Erythroblast (primary cell): ENCODE measurements around the gene ADCY5.

Experiments
- GATA1 ChIP-seq: IDR thresholded peaks from 2 replicates; pipeline ENCODE4 v1.6.1; 2011; ENCODE audit warnings: low read depth, mild to moderate bottlenecking, control low read depth, low read length, moderate library complexity
- POLR2A ChIP-seq: IDR thresholded peaks from 2 replicates; pipeline ENCODE4 v1.6.1; 2011; ENCODE audit warnings: mild to moderate bottlenecking, low read length

DNA sequence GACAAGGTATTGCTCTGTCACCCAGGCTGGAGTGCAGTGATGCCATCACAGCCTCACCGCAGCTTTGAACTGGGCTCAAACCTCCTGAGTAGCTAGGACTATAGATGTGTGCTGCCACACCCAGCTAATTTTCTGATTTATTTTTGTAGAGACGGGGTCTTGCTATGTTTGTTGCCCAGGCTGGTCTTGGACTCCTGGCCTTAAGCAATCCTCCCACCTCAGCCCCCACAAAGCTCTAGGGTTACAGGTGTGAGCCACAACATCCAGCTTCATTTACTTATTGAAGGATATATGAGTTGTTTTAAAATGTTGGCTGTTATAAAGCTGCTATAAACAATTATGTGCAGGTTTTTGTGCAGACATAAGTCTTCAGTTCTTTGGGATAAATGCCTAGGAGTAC is 184.9 kb downstream of the ADCY5 start:
- TF ChIP-seq POLR2A (no peak), GATA1 (no peak)
